ENCODE results near the gene PCSK6.

GRCh38 chr15:101406526-101407195 lies 82.8 kb downstream of the PCSK6 start:
- no peak for TF ChIP-seq CTCF (IDR thresholded peaks at IDR 0.05; ENCODE audit: insufficient read depth, low read depth, low read length)
- TF ChIP-seq EZH2 (IDR thresholded peaks at IDR 0.05; ENCODE audit: insufficient read depth, low read length): no peak
